NCI-H446 treated with DMSO at 0.1 percent for 48 hours (cell line): ENCODE measurements around the gene CDKN2AIP.

ENCODE experiments used
- DNase-seq: peaks from one replicate; lab custom pipeline; 2025; lab: John Stamatoyannopoulos, UW

Gene CDKN2AIP

DNA sequence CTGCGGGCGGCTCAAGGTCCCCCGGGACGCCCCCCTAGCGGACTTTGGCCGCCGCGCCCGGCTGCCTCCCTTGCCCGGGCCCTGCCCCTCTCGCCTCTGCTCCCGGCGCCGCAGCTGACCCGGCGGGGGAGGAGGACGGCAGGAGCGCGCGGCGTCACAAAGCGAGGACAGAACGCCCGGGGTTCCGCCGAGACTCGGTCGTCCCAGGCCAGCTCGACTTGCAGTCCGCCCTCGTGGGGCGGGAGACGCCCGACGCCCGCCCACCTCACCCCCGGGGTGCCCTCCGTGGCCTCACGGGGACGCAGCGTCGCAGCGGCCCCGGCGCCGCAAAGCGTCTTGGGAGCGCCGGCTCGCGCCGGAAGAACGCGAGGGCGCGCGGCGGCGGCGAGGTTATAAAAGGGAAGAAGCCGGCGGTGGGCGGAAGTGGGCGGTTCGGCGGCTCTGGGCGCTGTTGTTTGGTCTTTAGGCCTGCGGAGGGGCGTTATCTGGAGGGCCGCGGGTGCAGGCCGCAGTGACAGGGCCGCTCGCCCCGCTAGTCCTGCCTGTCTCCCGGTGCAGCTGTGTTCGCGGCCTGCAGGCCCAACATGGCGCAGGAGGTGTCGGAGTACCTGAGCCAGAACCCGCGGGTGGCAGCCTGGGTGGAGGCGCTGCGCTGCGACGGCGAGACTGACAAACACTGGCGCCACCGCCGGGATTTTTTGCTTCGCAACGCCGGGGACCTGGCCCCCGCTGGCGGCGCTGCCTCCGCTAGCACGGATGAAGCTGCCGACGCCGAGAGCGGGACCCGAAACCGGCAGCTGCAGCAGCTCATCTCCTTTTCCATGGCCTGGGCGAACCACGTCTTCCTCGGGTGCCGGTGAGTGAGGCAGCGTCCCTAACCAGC, at the start of gene CDKN2AIP:
TSS of gene CDKN2AIP (plus strand) at position 423 of the 883 bp plus-strand sequence. CDS start at position 585, 162 bp downstream.
- DNase-seq = peak; percentile 80

DNA sequence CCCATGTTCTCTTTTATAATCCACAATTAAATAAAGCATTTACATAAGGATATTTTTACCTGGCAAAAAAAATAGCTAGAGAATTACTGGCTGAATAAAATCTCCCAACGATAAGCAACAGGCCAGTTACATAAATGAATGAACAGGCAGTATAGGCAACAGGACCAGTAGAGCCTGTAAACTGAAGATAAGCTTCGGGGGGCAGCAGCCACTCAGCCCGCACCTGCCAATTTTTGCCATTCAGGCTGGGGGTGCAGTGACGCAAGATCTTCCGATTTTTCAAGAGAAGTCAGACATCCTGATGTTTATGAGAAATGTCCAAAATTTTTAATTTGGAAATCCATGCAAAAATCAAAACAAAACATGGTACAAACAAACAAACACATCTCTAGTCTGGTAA, 49.0 kb upstream of the CDKN2AIP start:
- no peak for DNase-seq

- DNase-seq = no peak
Measured at GRCh38 chr4:183396227-183396637, 48.2 kb upstream of the CDKN2AIP start.

- DNase-seq = no peak
Measured at GRCh38 chr4:183397741-183398297, 46.6 kb upstream of the CDKN2AIP start.

- DNase-seq = no peak
Measured at GRCh38 chr4:183398298-183399125, 45.9 kb upstream of the CDKN2AIP start.

DNA sequence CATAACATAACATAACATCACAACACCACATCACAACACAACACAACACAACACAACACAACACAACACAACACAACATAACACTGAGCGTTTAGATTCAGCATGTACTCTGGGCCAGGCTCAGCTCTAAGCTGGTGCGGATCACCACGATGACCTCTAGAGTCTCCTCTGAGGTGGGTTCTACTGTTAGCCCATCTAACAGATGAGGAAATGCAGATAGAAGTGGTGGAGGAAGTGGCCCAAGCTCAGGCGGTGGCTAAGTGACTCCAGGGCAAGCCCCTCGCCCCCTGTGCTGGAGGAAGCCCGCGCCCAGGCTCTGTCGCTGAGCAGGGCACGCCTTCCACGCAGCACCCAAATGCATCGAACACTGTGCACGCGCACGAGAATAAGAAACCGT, 45.3 kb upstream of the CDKN2AIP start:
- DNase-seq = no peak

DNA sequence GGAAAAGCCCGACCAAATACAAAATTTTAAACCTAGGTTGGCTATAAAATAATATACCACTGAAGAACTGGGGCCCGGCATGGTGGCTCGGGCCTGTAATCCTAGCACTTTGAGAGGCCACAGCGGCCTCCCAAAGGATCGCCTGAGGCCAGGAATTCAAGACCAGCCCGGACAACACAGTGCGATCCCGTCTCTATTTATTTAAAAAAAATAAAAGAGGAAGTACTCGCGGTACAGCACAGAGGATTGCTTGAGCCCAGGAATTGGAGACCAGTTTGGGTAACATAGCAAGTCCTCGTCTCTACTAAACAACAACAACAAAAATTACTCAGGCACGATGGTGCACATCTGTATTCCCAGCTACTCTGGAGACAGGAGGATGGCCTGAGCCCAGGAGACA, 44.8 kb upstream of the CDKN2AIP start:
- DNase-seq = no peak

DNA sequence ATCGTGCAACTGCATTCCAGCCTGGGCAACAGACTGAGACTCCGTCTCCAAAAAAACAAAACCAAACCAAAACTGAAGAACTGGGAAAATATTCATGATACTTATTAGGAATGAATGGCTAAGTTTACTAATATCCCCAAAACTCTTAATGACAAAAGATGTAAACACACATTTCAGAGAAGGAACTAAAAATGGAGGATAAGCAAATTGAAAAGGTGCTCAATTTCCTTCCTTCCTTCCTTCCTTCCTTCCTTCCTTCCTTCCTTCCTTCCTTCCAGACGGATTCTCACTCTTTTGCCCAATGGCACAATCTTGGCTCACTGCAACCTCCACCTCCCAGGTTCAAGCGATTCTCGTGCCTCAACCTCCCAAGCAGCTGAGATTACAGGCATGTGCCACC, 44.4 kb upstream of the CDKN2AIP start:
- no peak for DNase-seq

- no peak for DNase-seq
Measured at GRCh38 chr4:183401473-183401872, 43.0 kb upstream of the CDKN2AIP start.

- peak; percentile 6 for DNase-seq
Measured at GRCh38 chr4:183402771-183403170, 41.7 kb upstream of the CDKN2AIP start.

DNA sequence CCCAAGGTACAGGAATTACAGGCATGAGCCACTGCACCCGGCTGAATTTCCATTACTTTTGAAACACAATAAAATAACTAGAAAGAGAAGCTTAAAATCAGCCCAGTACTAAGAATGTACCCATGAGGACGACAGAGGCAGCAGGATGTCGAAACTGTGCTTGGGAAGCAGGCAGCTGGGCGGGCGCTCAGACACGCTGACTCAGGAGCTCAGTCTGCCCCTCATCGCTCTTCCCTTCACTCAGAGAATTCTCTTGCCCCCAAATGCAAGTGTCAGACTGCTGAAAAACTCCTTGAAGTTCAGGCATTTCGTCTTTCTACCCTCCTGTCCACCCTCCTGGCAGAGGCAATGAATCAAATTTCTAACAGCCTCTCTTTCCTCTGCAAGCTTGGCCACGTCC, 41.0 kb upstream of the CDKN2AIP start:
- no peak for DNase-seq

- no peak for DNase-seq
Measured at GRCh38 chr4:183403961-183404360, 40.5 kb upstream of the CDKN2AIP start.

GRCh38 chr4:183405303-183405702, 39.1 kb upstream of the CDKN2AIP start:
- DNase-seq = no peak

GRCh38 chr4:183407128-183407585, 37.3 kb upstream of the CDKN2AIP start:
- DNase-seq = peak; percentile 33

DNA sequence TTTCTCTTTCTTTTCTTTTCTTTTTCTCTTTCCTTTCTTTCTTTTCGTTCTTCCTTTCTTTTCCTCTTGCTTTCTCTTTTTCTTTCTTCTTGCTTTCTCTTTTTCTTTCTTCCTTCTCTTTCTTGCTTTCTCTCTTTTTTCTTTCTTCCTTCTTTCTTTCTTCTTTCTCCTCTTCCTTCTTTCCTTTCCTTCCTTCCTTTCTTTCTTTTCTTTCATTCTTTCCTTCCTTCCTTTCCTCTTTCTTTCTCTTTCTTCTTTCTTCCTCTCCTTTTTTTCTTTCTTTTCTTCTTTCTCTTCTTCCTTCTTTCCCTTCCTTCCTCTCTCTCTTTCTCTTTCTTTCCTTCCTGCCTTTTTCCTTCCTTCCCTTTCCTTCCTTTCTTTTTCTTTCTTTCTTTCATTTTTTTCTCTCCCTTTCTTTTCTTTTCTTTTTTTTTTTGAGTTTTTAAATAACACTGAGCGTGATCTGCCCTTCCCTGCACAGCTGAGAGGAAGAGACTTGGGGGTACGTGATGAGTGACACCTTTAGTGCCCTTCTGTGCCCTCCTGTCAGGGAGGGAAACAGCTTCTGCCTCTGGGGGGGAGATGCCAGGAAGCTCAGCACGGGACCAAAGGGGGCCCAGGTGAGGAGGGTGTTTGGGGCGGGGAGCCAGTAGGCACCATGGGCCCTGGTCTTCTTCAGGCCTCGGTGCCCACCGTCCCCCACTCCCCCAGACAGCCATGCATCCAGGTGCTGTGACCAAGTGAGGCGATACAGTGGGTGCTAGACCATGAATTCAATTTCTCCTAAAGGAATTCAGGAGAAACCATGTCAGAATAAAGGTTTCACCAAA, 36.6 kb upstream of the CDKN2AIP start:
- no peak for DNase-seq

- no peak for DNase-seq
Measured at GRCh38 chr4:183408796-183409195, 35.6 kb upstream of the CDKN2AIP start.

GRCh38 chr4:183409483-183409882, 35.0 kb upstream of the CDKN2AIP start:
- no peak for DNase-seq

DNA sequence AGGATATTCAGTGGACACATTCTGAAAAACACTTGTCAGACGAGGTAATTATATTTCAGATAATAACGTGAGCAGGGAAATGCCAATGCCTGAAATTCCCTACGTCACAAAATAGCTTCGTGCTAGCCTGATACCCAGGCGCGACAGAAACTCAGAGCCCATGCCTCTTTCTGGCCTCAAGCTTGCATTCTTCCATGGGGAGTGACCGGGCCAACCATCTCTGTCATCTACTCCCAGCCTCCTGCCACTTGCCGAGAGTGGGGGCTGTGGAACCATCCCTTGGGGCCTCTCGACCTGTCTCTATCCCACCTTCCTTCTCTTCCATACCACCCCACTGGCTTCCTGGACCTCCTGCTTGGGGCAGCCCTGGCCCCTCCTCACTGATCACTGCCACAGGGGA, 34.5 kb upstream of the CDKN2AIP start:
- DNase-seq = no peak

GRCh38 chr4:183411291-183411861, 33.1 kb upstream of the CDKN2AIP start:
- DNase-seq = no peak

DNA sequence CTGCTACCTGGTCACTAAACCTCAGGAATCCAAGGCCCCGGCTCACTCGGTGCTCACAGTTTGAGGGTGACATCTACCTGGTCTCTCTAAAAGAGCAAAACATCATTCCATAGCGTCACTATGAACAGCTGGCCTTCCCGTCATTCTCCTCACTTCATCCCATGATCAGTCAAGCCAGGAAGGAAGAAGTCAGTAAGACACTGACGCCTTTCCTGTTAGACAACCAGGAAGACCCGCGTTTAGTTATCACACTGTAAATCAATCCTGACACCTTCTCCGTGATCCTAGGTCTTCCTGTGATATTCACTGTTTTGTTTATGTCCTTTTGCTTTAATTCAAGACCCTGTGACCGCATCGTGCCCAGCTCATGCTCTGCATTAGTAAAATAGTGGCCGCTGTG, 31.6 kb upstream of the CDKN2AIP start:
- no peak for DNase-seq
